Endothelial cell (in vitro differentiated cells): ENCODE measurements around the gene CDC42EP3. TPM values are rescaled to one million over a fixed set of nuclear protein-coding genes. Genes with fewer than 3 reads are reported as not detected.

Source experiments
- DNase-seq: peaks from one replicate; pipeline ENCODE4 v3.0.0; 2021; ENCODE audit warnings: low spot score
- H3K27ac Mint-ChIP-seq: one replicate; pipeline ENCODE4 v1.8.0; 2021; ENCODE audit warnings: mixed read lengths, inconsistent platforms; ENCODE audit not compliant: unreplicated experiment
- H3K27me3 Mint-ChIP-seq: one replicate; pipeline ENCODE4 v1.8.0; 2021; ENCODE audit warnings: mild to moderate bottlenecking, moderate library complexity, mixed read lengths, inconsistent platforms; ENCODE audit not compliant: unreplicated experiment
- H3K36me3 Mint-ChIP-seq: one replicate; pipeline ENCODE4 v1.8.0; 2021; ENCODE audit warnings: mild to moderate bottlenecking, low read depth, mixed read lengths, inconsistent platforms; ENCODE audit not compliant: unreplicated experiment
- H3K4me1 Mint-ChIP-seq: one replicate; pipeline ENCODE4 v1.8.0; 2021; ENCODE audit warnings: mild to moderate bottlenecking, mixed read lengths, inconsistent platforms; ENCODE audit not compliant: unreplicated experiment
- H3K4me3 Mint-ChIP-seq: one replicate; pipeline ENCODE4 v1.8.0; 2021; ENCODE audit warnings: mild to moderate bottlenecking, mixed read lengths, inconsistent platforms; ENCODE audit not compliant: unreplicated experiment
- H3K9me3 Mint-ChIP-seq: one replicate; pipeline ENCODE4 v1.8.0; 2021; ENCODE audit warnings: mixed read lengths, inconsistent platforms; ENCODE audit not compliant: unreplicated experiment
- total RNA-seq: library from RNA; stranded (reverse); fragmentation: NEBNext Ultra II Directional; extraction: Animal tissue kit (Norgen Biotek cat#: 25700); gene quantifications from one replicate; pipeline ENCODE4 v1.2.1, GENCODE V29; 2021; ENCODE audit not compliant: unreplicated experiment
- TF ChIP-seq, protein P1 (sequence below): fragments of 200-600 bp; sonication (generic); IDR thresholded peaks from one replicate; pipeline ENCODE4 v1.5.0; 2021; ENCODE audit warnings: antibody characterized with exemption; ENCODE audit not compliant: unreplicated experiment

The CDC42EP3 gene
- total RNA-seq, 1 donor from 2014 or later = 53.1 TPM

DNA sequence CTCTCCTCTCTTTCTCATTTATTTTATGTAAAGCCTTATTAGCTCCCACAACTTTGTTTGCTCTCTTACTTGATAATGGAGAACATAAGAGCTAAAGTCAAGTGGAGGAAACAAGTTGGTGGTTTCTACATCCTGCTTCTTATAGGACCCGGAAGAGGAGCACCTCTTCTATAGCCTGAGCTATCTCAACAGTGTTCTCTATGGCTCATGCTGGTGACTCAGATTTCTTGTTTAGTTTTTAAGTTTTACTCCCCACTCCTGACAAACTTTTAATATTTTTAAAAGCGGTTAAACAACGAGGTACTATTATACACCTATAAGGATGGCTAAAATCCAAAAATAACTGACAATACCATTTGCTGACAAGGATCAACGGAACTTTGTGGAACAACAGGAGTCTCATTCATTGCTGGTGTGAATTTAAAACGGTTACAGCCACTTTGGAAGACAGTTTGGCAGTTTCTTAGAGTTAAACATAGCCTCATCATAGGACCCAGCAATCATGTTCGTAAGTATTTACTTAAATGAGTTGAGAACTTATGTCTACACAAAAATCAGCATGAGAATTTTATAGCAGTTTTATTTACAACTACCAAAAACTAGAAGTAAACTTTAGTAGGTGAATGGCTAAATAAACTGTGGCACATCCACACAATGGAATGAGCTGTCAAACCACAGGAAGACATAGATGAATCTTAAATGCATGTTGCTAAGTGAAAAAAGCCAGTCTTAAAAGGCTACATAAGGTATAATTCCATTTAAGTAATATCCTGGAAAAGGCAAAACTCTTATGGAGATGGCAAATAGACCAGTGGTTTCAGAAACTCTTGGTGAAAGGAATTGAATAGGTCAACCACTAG, 12.7 kb upstream of the CDC42EP3 start:
- Mint-ChIP-seq H3K4me3 (no peak overlapping the region), H3K27me3 (no peaks in the 10 kb centered on the region), H3K36me3 (no peaks in the 10 kb centered on the region), H3K27ac (no peak overlapping the region), H3K4me1 (peaks cover 4% of the 10 kb centered on the region), H3K9me3 (no peaks in the 10 kb centered on the region)
- TF ChIP-seq, protein P1, sequence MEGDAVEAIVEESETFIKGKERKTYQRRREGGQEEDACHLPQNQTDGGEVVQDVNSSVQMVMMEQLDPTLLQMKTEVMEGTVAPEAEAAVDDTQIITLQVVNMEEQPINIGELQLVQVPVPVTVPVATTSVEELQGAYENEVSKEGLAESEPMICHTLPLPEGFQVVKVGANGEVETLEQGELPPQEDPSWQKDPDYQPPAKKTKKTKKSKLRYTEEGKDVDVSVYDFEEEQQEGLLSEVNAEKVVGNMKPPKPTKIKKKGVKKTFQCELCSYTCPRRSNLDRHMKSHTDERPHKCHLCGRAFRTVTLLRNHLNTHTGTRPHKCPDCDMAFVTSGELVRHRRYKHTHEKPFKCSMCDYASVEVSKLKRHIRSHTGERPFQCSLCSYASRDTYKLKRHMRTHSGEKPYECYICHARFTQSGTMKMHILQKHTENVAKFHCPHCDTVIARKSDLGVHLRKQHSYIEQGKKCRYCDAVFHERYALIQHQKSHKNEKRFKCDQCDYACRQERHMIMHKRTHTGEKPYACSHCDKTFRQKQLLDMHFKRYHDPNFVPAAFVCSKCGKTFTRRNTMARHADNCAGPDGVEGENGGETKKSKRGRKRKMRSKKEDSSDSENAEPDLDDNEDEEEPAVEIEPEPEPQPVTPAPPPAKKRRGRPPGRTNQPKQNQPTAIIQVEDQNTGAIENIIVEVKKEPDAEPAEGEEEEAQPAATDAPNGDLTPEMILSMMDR = no peak
- DNase-seq = no peak

DNA sequence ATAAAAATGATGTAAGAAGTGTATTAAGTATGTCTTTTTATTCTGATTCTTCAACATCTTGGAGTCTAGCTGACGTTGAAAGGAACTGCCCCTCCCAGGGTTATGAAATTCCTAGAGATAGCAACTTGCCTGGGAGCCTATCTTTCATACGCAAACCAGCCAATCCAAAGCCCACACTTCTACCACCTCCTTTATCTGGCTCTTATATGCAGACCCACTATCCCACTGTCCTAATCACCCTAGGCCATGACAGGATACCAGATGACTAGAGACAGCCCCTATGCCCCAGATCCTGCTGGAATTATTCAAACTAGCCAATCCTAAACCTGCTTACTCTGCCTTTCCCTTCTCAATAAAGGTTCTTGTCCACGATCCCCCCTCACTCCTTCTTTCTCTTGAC, 11.8 kb upstream of the CDC42EP3 start:
- H3K9me3 Mint-ChIP-seq = no peaks in the 10 kb centered on the region
- H3K27me3 Mint-ChIP-seq = no peaks in the 10 kb centered on the region
- TF ChIP-seq, protein P1 = no peak

DNA sequence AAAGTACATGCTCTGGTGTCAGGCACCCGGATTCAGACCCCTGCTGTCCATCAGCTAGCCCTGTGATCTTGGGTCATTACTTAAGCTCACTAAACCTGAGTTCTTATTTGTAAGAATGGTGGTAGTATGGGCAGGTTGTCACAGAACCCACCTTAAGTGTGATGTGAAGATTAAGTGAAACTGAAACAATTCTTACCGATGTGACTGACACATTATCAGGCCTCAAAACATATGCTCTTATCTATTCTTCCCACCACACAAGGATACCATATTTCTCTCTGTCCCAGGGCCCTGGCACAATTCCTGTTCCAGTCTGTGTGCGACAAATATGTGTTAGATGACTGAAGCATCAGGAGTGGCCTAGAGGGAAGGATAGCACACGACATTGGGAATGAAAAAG, 11.0 kb upstream of the CDC42EP3 start:
- DNase-seq = no peak
- no peak overlapping the region for H3K27ac Mint-ChIP-seq
- TF ChIP-seq, protein P1 = no peak
- H3K36me3 Mint-ChIP-seq = no peaks in the 10 kb centered on the region
- H3K9me3 Mint-ChIP-seq = no peaks in the 10 kb centered on the region
- H3K4me1 Mint-ChIP-seq = peaks cover 4% of the 10 kb centered on the region
- H3K27me3 Mint-ChIP-seq = no peaks in the 10 kb centered on the region
- H3K4me3 Mint-ChIP-seq = no peak overlapping the region

More for the DNA sequence above, 11.8 kb upstream of the CDC42EP3 start:
- Mint-ChIP-seq H3K4me1 (peaks cover 4% of the 10 kb centered on the region), H3K4me3 (no peak overlapping the region), H3K27ac (no peak overlapping the region), H3K36me3 (no peaks in the 10 kb centered on the region)
- DNase-seq = no peak

DNA sequence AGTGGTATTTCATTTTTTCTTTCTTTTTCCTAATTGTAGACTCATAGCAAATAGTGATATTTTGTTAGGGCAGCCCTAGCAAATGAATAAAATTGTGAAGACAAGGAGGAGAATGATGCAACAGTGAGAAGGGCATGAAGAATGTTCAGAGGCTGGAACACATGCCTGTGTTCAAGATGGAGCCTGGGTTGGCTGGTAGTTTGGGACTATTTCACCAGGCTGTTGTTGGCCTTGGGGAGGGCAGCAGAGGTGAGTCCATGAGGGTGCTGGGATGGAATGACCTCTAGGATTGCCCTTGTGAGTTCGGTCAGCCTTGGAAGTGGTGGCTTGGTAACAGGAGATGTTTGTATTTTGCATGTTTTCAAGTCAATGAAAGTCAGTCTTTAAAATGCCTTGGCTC, 10.1 kb upstream of the CDC42EP3 start:
- no peak overlapping the region for H3K4me3 Mint-ChIP-seq
- H3K27ac Mint-ChIP-seq = no peak overlapping the region
- DNase-seq = no peak
- TF ChIP-seq, protein P1 = no peak
- no peaks in the 10 kb centered on the region for H3K36me3 Mint-ChIP-seq
- no peaks in the 10 kb centered on the region for H3K9me3 Mint-ChIP-seq
- peaks cover 4% of the 10 kb centered on the region for H3K4me1 Mint-ChIP-seq
- H3K27me3 Mint-ChIP-seq = no peaks in the 10 kb centered on the region

DNA sequence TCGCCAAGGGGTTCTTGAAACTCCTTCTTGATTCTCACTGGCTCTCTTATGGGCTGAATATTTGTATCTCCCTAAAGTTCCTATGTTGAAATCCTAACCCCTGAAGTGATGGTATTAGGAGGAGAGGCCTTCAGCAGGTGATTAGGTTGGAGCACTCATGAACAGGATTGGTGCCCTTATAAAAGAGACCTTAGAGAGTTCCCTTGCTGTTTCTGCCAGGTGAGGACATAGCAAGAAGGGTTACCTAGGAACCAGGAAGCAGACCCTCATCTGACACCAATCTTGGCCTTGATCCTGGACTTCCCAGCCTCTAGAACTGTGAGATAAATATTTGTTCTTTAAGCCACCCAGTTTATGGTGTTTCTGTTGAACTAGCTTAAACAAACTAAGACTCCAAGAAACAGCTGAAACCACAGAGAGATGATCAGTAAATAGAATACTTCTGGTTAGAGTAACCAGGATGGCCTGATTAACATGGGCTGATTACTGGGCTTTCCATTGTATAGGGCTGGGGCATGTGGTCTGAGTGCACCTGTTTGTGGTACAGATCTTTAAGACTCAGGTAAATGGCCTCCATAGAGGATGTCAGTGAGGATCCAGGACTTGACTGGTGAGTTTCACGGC, 7.7 kb upstream of the CDC42EP3 start:
- peaks cover 1% of the 10 kb centered on the region for H3K27me3 Mint-ChIP-seq
- H3K9me3 Mint-ChIP-seq = no peaks in the 10 kb centered on the region
- no peak for DNase-seq
- no peaks in the 10 kb centered on the region for H3K36me3 Mint-ChIP-seq
- no peak overlapping the region for H3K27ac Mint-ChIP-seq
- TF ChIP-seq, protein P1 = no peak
- H3K4me3 Mint-ChIP-seq = no peak overlapping the region
- H3K4me1 Mint-ChIP-seq = peaks cover 10% of the 10 kb centered on the region
